GM13977 (cell line): ENCODE data around the gene REP15.
"Not testable (repeated sequence)": the region's sequence is repeated elsewhere in the genome, so short reads cannot be mapped to it uniquely, and the experiment has no call there.

Experiments used
- DNase-seq: peaks from one replicate; pipeline ENCODE4 v3.0.0; 2012; ENCODE audit warnings: low spot score
- in situ Hi-C: fragments of 300-500 bp; cut with MboI; formaldehyde crosslinking; loops from one replicate; pipeline ENCODE4 v1.12.0; 2022; ENCODE audit warnings: low sequenced_read_pairs, low pct_unique_long_range_greater_than_20kb, mixed read lengths, inconsistent platforms; ENCODE audit not compliant: unreplicated experiment
- TF ChIP-seq, protein P1 (sequence below): IDR thresholded peaks from 2 replicates; pipeline ENCODE4 v1.5.1; 2012; ENCODE audit warnings: mild to moderate bottlenecking, control low read depth; ENCODE audit not compliant: insufficient read depth; ENCODE audit errors: extremely low read depth, missing control alignments

Gene REP15

GRCh38 chr12:27723212-27723611 is 27.0 kb downstream of the REP15 start:
- TF ChIP-seq, protein P1, sequence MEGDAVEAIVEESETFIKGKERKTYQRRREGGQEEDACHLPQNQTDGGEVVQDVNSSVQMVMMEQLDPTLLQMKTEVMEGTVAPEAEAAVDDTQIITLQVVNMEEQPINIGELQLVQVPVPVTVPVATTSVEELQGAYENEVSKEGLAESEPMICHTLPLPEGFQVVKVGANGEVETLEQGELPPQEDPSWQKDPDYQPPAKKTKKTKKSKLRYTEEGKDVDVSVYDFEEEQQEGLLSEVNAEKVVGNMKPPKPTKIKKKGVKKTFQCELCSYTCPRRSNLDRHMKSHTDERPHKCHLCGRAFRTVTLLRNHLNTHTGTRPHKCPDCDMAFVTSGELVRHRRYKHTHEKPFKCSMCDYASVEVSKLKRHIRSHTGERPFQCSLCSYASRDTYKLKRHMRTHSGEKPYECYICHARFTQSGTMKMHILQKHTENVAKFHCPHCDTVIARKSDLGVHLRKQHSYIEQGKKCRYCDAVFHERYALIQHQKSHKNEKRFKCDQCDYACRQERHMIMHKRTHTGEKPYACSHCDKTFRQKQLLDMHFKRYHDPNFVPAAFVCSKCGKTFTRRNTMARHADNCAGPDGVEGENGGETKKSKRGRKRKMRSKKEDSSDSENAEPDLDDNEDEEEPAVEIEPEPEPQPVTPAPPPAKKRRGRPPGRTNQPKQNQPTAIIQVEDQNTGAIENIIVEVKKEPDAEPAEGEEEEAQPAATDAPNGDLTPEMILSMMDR, result no peak
- no peak for DNase-seq
- in situ Hi-C loops, result no loop called here

- no peak for DNase-seq
- in situ Hi-C loops, result loop anchor here (10.0 to 25.0 kb wide), 4 partner anchors 85 to 1132 kb away; partner anchors contain the start of gene CCDC91
- TF ChIP-seq, protein P1, result no peak
Measured at GRCh38 chr12:27730097-27730588, 33.9 kb downstream of the REP15 start.

DNA sequence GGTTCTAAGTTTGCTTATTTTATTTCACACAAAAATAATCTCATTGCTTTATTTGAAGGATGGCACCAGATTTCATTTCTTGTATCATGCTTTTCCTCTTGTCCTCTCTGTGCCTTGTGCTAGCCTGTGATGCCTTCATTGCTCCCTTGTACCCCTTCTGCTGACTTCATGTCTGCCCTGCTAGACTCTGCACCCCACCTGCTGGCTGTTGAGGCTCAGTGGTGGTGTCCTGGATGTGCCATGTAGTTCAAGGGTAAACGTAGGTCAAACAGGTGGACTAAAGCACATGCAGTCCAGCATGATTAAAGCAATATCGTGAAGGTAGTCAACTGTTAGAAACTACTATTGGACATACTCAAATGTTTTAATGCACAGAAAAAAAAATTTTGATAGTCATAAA is 36.0 kb downstream of the REP15 start:
- no peak for DNase-seq
- TF ChIP-seq, protein P1, result peak; percentile 30
- in situ Hi-C loops, result loop anchor here (10.0 to 25.0 kb wide), 4 partner anchors 83 to 1130 kb away; partner anchors contain the start of gene CCDC91

DNA sequence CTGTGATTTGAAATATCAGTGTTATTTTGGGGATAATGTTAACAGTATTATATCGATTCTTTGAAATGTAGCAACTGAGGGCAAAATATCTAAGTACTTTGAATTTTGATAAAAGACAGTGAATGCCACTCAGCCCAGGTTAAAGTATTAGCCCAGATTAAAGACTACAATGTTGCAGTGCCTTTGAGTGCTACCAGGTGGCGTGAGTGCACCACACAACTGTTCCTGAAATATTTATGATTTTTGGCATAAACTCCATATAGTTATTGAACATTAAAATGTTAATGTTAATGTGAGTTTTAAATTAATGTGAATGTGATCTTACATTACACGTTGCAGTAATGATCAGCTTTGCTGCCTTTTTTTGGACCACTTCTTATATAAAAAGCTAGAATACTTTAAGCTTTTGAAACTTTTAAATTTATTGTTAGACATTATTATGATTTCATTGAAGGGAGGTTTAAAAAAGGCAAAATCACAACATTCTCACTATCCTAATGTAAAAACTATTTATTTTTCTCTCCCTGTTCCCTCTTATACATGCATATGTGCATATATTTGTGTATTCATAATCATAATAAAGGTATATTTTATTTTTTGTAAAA is 36.9 kb downstream of the REP15 start:
- DNase-seq, result peak; percentile 28
- TF ChIP-seq, protein P1, result peak; percentile 87
- in situ Hi-C loops, result loop anchor here (10.0 to 25.0 kb wide), 4 partner anchors 82 to 1129 kb away; partner anchors contain the start of gene CCDC91

GRCh38 chr12:27733791-27734190 is 37.5 kb downstream of the REP15 start:
- TF ChIP-seq, protein P1, result no peak
- no peak for DNase-seq
- in situ Hi-C loops, result loop anchor here (10.0 to 25.0 kb wide), 4 partner anchors 81 to 1129 kb away; partner anchors contain the start of gene CCDC91

DNA sequence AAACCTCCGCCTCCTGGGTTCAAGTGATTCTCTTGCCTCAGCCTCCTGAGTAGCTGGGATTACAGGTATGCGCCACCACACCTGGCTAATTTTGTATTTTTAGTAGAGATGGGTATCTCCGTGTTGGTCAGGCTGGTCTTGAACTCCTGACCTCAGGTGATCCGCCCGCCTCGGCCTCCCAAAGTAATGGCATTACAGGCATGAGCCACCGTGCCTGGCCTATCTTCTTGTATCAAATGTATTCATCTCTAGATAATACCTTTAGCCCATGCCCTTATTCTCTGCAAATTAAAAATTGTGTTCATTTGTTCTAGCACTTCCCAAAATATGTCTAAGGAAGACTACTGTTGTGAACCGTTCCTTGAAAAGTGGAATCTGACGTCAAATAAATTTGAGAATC is 38.1 kb downstream of the REP15 start:
- DNase-seq, result not testable (repeated sequence)
- in situ Hi-C loops, result loop anchor here (10.0 to 25.0 kb wide), 4 partner anchors 80 to 1128 kb away; partner anchors contain the start of gene CCDC91

GRCh38 chr12:27743601-27744000 is 47.4 kb downstream of the REP15 start:
- DNase-seq, result no peak
- TF ChIP-seq, protein P1, result no peak
- in situ Hi-C loops, result loop anchor here (25.0 kb wide), 3 partner anchors 194 to 1119 kb away; partner anchors contain the start of gene CCDC91

- in situ Hi-C loops, result loop anchor here (25.0 kb wide), 3 partner anchors 192 to 1117 kb away; partner anchors contain the start of gene CCDC91
Measured at GRCh38 chr12:27745734-27746133, 49.5 kb downstream of the REP15 start.

More at GRCh38 chr12:27745734-27746133, 49.5 kb downstream of the REP15 start:
- DNase-seq, result not testable (repeated sequence)
